H1 (cell line): ENCODE data around the gene OBI1. TPM values are rescaled to one million over a fixed set of nuclear protein-coding genes. Genes with fewer than 3 reads are reported as not detected.

ENCODE experiments used
- BRCA1 ChIP-seq: IDR thresholded peaks from 2 replicates; pipeline ENCODE4 v1.6.1; 2012; ENCODE audit warnings: low read depth, low read length, improper control_type of control experiment
- HDAC2 ChIP-seq, 2 experiments: fragments of 300-600 bp in 1 of 2; sonication (generic) in 1 of 2; IDR thresholded peaks; 2 replicates each; pipeline ENCODE4 v1.6.1; 2011 to 2012; ENCODE audit warnings: low read depth in 2 of 2, low read length in 2 of 2, mild to moderate bottlenecking in 2 of 2, moderate library complexity in 2 of 2, borderline replicate concordance in 1 of 2, inconsistent platforms in 1 of 2
- polyA plus RNA-seq, 7 experiments: library from polyadenylated mRNA; depleted of rRNA in 3 of 7; stranded (reverse) in 5 of 7; unstranded in 2 of 7; fragments of >200 nt in 5 of 7; fragments of 200-250 nt in 2 of 7; gene quantifications; 1 replicate in 5 of 7; 2 replicates in 1 of 7; 4 replicates in 1 of 7; pipeline versions ENCODE4 v1.2.1 to v1.2.3, GENCODE V29; 2011 to 2013; ENCODE audit warnings: missing spikeins in 2 of 7, mixed read lengths in 2 of 7
- total RNA-seq: library from RNA; stranded (reverse); fragmentation: NEBNext Ultra II Directional; extraction: Animal tissue kit (Norgen Biotek cat#: 25700); gene quantifications from 2 replicates; pipeline ENCODE4 v1.2.1, GENCODE V29; 2021

OBI1 gene
- total and polyA plus RNA-seq, 2 of the 8 experiments (the other 6 are each of a cell fraction or from before 2014, with no cell fraction given): 7.1 to 14.3 TPM

GRCh38 chr13:78623132-78623531 lies 35.8 kb downstream of the OBI1 start (continued):
- TF ChIP-seq HDAC2 (IDR thresholded peaks at IDR 0.05; ENCODE audit: borderline replicate concordance in 1 of 2, low read depth in 2 of 2, low read length in 2 of 2): no peak
- no peak for TF ChIP-seq BRCA1
- TF ChIP-seq, all 59 proteins: peak for 0
